RWPE1 (cell line): Measurements from ENCODE around the gene TAPBP.
A peak's percentile ranks its signal among the peaks of the same experiment; 100 is the strongest.

ENCODE experiments used
- CTCF ChIA-PET: fragments of 350-600 bp; sonication (Branson Sonifier 250); formaldehyde crosslinking; extraction: SDS; loops from one replicate; lab custom pipeline; 2021; lab: Yijun Ruan, JAX
- POLR2A ChIA-PET: fragments of 400-600 bp; formaldehyde crosslinking; extraction: SDS; loops from one replicate; lab custom pipeline; 2020; ENCODE audit warnings: antibody characterized with exemption; ENCODE audit not compliant: low non-redundant PET; lab: Yijun Ruan, JAX
- DNase-seq: peaks from one replicate; pipeline ENCODE4 v3.0.0; 2012; ENCODE audit warnings: low spot score
- H3K27ac ChIP-seq: fragments of 450-650 bp; 2 replicates; pipeline ENCODE4 v1.5.1; 2017
- CTCF ChIP-seq: fragments of 450-650 bp; conservative IDR thresholded peaks from 2 replicates; pipeline ENCODE4 v1.5.1; 2017; ENCODE audit warnings: low read depth, mild to moderate bottlenecking

The TAPBP gene

GRCh38 chr6:33273924-33274902 lies 39.7 kb downstream of the TAPBP start:
- TF ChIP-seq CTCF, result no peak
- ChIA-PET CTCF (no interaction called here), POLR2A (no interaction called here)
- no peak for DNase-seq
- peak overlapping the region; percentile 75 for H3K27ac ChIP-seq

- DNase-seq, result no peak
- TF ChIP-seq CTCF, result no peak
- ChIA-PET CTCF (no interaction called here), POLR2A (interaction anchor here (2.0 kb wide), 1 partner anchor 16 kb away, joined by 10 read pairs; the partner anchor contains the start of genes PFDN6 and WDR46)
- peak overlapping the region; percentile 75 for H3K27ac ChIP-seq
Observed at GRCh38 chr6:33273129-33273923, 40.6 kb downstream of the TAPBP start.

GRCh38 chr6:33272275-33273128 lies 41.4 kb downstream of the TAPBP start:
- H3K27ac ChIP-seq, result peak overlapping the region; percentile 90
- TF ChIP-seq CTCF, result no peak
- DNase-seq, result no peak
- POLR2A ChIA-PET, result interaction anchor here (1.0 to 2.0 kb wide), 4 partner anchors 12 to 51 kb away, joined by 3 to 10 read pairs (median 4); partner anchors contain the start of genes PFDN6 and WDR46
- CTCF ChIA-PET, result interaction anchor here (0.5 to 0.6 kb wide), 3 partner anchors 73 to 1803 kb away, joined by 3 to 7 read pairs (median 3); no protein-coding TSS in a partner anchor

- no peak for TF ChIP-seq CTCF
- CTCF ChIA-PET, result interaction anchor here (0.5 to 0.6 kb wide), 4 partner anchors 29 to 1804 kb away, joined by 3 to 4 read pairs (median 3); no protein-coding TSS in a partner anchor
- DNase-seq, result peak; percentile 87
- POLR2A ChIA-PET, result interaction anchor here (0.6 to 2.0 kb wide), 6 partner anchors 11 to 52 kb away, joined by 3 to 10 read pairs (median 3); partner anchors contain the start of genes PFDN6 and WDR46
- H3K27ac ChIP-seq, result peak within 1 kb of the TSS; percentile 90
Observed at GRCh38 chr6:33271468-33272274, 42.2 kb downstream of the TAPBP start, which contains the start of the genes RPS18 and VPS52. Gene RPS18, plus strand, starts transcription at chr6:33272075. Its CDS starts 45 bp downstream, at chr6:33272120. Gene VPS52, minus strand, starts transcription at chr6:33271876. Its CDS starts 201 bp downstream, at chr6:33271675.

- ChIA-PET CTCF (interaction anchor here (0.5 kb wide), 1 partner anchor 30 kb away, joined by 4 read pairs; no protein-coding TSS in a partner anchor), POLR2A (interaction anchor here (0.6 to 0.8 kb wide), 2 partner anchors 11 to 13 kb away, joined by 3 read pairs; no protein-coding TSS in a partner anchor)
- peak overlapping the region; percentile 90 for H3K27ac ChIP-seq
- no peak for DNase-seq
- TF ChIP-seq CTCF, result no peak
Observed at GRCh38 chr6:33271117-33271467, 42.8 kb downstream of the TAPBP start.
